OCI-LY1 (cell line): ENCODE data around the gene ENTPD8.

ENCODE experiments used
- EZH2 ChIP-seq: fragments of 200-600 bp; sonication (generic), shearing (Covaris generic); IDR thresholded peaks from 2 replicates; pipeline ENCODE4 v1.8.0; 2017; ENCODE audit warnings: borderline replicate concordance, mixed run types, mild to moderate bottlenecking, antibody characterized with exemption, low read length, moderate library complexity, mixed read lengths
- TF ChIP-seq, protein P1 (sequence below): fragments of 200-600 bp; sonication (generic), shearing (Covaris generic); IDR thresholded peaks from 2 replicates; pipeline ENCODE4 v1.5.1; 2017; ENCODE audit warnings: mild to moderate bottlenecking, antibody characterized with exemption, low read length, moderate library complexity, mixed read lengths

DNA sequence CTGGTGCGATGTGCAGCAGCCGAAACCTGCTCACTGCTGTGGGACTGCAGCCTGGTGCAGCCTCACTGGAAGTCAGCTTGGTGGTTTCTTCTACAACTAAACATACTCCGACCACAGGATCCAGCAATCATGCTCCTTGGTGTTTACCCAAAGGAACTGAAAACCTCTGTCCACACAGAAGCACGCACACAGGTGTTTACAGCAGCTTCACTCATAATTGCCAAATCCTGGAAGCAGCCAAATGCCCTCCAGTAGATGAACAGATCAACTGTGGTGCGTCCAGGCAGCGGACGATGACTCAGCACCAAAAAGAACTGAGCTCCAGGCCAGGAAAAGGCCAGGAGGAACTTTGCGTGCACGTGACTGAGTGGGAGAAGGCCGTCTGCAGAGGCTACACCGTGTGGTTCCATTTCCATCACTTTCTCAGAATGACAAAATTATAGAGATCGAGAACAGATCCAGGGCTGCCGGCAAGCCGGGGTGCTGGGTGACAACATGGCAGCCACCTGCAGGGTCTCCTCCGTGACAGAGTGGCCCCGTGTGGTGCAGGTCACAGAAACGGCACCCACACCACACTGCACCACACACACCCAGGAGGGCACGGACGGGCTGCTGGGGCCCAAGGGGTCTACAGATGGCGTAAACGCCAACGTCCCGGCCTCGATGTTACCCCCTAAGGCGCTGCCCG, 41.1 kb upstream of the ENTPD8 start:
- TF ChIP-seq, protein P1, sequence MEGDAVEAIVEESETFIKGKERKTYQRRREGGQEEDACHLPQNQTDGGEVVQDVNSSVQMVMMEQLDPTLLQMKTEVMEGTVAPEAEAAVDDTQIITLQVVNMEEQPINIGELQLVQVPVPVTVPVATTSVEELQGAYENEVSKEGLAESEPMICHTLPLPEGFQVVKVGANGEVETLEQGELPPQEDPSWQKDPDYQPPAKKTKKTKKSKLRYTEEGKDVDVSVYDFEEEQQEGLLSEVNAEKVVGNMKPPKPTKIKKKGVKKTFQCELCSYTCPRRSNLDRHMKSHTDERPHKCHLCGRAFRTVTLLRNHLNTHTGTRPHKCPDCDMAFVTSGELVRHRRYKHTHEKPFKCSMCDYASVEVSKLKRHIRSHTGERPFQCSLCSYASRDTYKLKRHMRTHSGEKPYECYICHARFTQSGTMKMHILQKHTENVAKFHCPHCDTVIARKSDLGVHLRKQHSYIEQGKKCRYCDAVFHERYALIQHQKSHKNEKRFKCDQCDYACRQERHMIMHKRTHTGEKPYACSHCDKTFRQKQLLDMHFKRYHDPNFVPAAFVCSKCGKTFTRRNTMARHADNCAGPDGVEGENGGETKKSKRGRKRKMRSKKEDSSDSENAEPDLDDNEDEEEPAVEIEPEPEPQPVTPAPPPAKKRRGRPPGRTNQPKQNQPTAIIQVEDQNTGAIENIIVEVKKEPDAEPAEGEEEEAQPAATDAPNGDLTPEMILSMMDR, result no peak
- TF ChIP-seq EZH2, result no peak
